GM18505 (cell line): ENCODE data around the gene APBA1.

Experiments used
- ATAC-seq: cut with Tn5 transposase; IDR thresholded peaks from one replicate; pipeline ENCODE4 v1.9.1; 2021; ENCODE audit not compliant: unreplicated experiment
- POLR2A ChIP-seq: IDR thresholded peaks from 4 replicates; pipeline ENCODE4 v1.6.1; 2011; ENCODE audit warnings: borderline replicate concordance; ENCODE audit not compliant: insufficient read depth, insufficient read length; ENCODE audit errors: extremely low read depth

APBA1 gene

DNA sequence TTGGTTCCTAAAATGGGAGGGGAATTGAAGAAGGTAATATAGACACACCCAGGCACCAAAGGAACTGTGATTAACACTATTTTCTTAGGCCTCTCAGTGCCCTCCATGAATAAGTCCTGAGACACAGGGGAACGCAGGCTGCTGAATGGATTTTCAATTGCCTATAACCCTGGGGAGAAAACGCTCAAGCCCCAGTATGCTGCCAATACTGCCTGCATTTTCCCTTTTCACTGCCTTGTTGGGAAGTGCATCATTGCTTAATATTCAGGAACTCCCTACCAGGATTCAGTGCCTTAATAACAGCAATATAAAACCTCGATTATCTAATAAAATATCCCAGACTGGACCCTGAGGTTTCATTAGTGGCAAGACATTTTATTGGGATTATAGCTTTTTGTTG is 25.4 kb downstream of the APBA1 start:
- no peak for ATAC-seq
- TF ChIP-seq POLR2A: no peak

DNA sequence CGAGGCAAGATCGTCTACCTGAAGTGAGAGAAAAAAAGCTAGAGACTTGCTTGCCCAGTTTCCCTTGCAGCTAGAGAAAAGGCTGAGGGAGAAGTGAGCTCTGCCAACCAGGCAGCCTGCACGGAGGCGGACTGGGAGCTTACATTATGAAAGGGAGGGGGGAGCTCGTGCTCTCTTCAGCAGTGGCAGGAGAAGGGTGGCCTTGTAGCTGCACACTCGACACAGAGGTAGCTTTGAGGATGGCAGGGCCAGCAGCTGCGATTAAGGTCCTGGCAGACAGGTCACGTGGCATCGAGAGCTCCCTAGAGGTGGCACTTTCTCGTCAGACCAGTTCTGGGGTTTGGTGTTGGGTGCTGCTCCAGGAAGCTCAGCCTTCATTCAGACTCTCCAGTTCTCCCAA is 26.7 kb downstream of the APBA1 start:
- TF ChIP-seq POLR2A: no peak
- ATAC-seq: no peak

DNA sequence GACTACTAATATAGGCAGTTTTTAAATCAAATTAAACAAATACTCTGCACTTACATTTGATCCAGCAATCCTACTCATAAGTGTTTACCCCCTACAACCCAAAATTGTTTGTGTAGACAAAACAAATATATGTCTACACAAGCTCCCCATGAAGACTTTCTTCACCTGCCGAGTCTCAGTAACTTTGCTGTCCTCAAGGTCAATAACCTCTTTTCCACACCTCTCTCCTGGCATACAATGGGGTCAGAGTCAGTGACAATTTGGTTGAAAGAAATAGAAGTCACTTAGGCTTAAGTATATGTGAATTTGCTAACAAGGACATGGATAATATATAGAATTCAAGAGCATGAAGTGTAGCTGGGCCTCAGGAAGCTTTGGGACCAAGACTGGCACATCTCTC is 29.1 kb downstream of the APBA1 start:
- ATAC-seq: no peak
- TF ChIP-seq POLR2A: no peak

DNA sequence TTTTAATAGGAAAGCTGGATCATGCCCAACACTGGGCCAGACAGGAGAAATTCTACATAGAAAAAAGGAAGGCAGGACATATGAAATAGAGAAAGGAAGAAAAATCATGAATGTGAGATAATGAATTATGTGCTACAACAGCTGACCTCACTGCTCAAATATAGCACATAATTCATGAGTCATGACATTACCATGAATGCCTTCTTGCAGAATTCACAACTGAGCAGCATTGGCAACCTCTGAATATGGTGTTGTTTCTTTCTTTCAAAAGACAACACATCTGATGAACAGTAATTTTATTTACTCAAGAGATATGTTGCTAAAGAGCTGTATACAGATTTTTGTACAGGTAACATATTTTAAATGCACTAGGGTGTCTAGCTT is 34.4 kb downstream of the APBA1 start:
- no peak for TF ChIP-seq POLR2A
- no peak for ATAC-seq

DNA sequence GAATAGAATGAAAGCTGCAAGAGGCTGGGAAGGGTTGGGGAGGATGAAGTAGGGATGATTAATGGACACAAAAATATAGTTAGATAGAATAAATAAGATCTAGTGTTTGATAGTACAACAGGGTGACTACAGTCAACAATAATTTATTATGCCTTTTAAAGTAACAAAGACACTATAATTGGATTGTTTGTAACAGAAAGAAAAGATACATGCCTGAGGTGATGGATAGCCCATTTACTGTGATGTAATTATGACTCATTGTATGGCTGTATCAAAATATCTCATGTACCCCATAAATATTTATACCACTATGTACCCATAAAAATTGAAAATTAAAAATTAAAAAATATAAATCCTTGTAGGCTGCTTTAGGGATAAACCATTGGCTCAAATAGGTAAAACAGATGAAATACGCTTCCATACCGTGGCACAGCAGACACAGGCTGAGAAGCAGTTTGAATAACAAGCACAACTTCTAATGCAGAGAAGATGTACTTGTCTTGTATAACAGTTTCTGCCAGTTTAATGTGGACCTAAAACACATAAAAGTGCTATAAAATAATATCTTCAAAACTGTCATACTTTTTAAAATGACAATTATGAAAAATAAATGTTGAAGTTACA is 34.9 kb downstream of the APBA1 start:
- no peak for ATAC-seq
- TF ChIP-seq POLR2A: no peak

DNA sequence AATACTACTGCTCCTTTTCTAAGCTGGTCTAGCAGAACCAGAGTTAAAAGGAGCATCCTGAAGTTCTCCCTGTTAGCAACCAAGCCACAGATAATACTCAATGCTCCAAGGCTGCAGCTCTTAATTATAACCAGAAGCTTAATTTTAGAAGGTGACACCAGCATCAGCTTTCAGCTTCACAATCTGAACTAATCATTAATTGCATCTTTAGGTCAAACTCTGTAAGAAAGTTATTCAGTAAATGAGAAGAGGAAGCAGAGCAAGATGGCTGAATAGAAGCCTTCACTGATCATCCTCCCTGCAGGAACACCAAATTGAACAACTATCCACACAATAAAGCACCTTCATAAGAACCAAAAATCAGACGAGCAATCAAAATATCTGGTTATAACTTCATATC is 38.5 kb downstream of the APBA1 start:
- TF ChIP-seq POLR2A: no peak
- ATAC-seq: no peak

DNA sequence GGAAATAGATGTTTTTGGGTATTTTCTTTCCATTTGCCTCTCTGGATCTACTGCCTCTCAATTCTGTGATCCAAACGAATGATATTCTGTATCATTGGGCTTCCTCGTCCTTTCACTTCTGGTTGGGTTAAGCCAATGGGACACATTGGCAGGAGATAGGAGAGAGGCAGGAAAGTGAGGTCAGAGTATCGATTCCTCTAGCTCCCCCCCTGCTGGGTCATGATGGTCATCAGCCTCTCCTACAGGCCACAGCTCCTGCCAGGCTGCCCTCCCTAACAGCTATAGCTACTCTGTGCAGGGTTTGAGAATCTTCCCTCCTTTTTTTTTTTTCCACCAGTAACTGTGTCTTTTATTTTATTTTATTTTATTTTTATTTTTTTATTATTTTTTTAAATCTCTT is 39.4 kb downstream of the APBA1 start:
- no peak for TF ChIP-seq POLR2A
- ATAC-seq: no peak

GRCh38 chr9:69627281-69627680 is 44.9 kb downstream of the APBA1 start:
- ATAC-seq: no peak
- no peak for TF ChIP-seq POLR2A

GRCh38 chr9:69623276-69623675 is 48.9 kb downstream of the APBA1 start:
- no peak for TF ChIP-seq POLR2A
- no peak for ATAC-seq

DNA sequence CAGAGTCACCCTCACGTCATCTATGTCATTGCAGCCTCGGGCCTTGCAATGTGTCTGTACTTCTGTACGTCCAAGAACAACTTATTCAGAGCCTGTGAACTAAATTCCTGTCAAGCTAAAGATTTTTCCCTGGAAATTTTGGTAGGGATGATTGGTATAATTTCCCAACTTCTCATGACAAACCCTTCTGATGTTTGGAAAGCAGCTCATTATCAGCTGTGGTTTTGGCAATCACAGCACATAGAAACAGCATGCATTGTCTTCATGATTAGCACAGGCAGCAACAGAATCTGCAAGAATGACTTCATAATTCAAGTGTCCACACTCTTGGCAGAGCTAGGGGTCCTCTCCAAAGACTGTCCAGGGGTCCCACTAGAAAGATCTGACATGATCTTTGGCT is 49.5 kb downstream of the APBA1 start:
- no peak for TF ChIP-seq POLR2A
- ATAC-seq: no peak

- ATAC-seq: no peak
Measured at GRCh38 chr9:69621730-69622460, 50.3 kb downstream of the APBA1 start.

GRCh38 chr9:69620731-69621130 is 51.4 kb downstream of the APBA1 start:
- no peak for TF ChIP-seq POLR2A

More at GRCh38 chr9:69621730-69622460, 50.3 kb downstream of the APBA1 start:
- TF ChIP-seq POLR2A: no peak

DNA sequence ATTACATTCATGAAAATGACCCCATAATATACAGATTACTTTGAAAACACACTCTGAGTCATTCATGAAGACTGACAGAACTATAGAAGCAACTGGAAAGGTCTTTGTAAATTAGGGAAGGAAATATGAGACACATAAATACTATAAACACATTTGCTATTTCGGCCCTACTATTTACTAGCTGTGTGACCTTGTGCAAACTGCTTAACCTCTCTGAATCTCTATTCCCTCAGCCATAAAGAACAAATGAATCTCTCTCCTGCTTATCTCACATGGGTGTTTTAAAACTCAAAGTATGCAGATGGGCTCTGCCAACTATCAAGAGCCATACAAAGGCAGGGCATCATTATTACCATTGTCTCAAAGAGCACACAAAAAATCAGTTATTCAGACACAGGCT is 52.9 kb downstream of the APBA1 start:
- no peak for ATAC-seq

More at GRCh38 chr9:69620731-69621130, 51.4 kb downstream of the APBA1 start:
- ATAC-seq: no peak

DNA sequence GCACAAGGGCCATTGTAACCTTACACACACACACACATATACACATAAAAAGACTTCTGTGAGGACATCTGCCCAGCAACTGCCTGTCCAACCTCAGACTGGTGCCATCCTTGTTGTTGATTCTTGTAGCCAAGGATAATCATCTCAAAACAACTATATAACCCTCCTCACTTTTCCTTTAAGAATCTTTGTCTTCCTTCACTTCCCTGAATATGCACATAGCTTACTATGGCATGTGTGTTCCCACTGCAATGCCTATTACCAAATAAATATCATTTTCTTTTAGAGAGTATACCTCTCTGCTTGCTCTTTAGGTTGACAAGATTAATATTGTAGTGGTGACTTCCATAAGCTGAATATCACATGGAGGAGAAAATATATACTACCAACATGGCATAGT is 55.2 kb downstream of the APBA1 start:
- ATAC-seq: no peak
- TF ChIP-seq POLR2A: no peak

More for the DNA sequence above, 52.9 kb downstream of the APBA1 start:
- TF ChIP-seq POLR2A: no peak
